LNCaP clone FGC (cell line): ENCODE measurements around the gene TNRC6A.
A peak's percentile ranks its signal among the peaks of the same experiment; 100 is the strongest.

Experiments
- DNase-seq: peaks from one replicate; pipeline ENCODE4 v3.0.0-alpha.2; 2011; ENCODE audit warnings: low read depth
- H3K4me3 ChIP-seq: 2 replicates; pipeline ENCODE4 v1.5.1; 2011; ENCODE audit warnings: mild to moderate bottlenecking, low read depth, low read length, control low read depth
- TF ChIP-seq, protein P1 (sequence below): IDR thresholded peaks from 2 replicates; pipeline ENCODE4 v1.5.1; 2012; ENCODE audit warnings: mild to moderate bottlenecking; ENCODE audit not compliant: control insufficient read depth, insufficient read depth; ENCODE audit errors: extremely low read depth

TNRC6A gene

DNA sequence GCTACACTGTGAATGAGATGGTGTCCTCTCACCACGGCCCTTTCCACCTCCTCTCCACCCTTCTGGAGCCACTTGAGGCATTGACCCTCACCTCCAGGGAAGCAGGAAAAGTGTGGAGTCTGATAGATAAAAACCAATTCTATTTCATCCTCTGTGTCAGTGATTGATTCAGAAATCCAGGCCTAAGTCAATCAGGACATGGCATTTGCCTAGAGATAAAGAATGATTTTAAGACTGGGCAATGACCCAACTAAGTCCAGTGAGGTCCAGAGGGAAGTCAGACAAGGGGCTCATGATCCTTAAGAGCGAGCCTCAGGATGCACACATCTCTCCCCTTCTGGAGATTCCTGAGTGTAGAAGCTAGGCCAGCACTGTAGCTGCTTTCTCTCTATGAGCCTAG, 41.1 kb upstream of the TNRC6A start:
- no peak for DNase-seq
- TF ChIP-seq, protein P1, sequence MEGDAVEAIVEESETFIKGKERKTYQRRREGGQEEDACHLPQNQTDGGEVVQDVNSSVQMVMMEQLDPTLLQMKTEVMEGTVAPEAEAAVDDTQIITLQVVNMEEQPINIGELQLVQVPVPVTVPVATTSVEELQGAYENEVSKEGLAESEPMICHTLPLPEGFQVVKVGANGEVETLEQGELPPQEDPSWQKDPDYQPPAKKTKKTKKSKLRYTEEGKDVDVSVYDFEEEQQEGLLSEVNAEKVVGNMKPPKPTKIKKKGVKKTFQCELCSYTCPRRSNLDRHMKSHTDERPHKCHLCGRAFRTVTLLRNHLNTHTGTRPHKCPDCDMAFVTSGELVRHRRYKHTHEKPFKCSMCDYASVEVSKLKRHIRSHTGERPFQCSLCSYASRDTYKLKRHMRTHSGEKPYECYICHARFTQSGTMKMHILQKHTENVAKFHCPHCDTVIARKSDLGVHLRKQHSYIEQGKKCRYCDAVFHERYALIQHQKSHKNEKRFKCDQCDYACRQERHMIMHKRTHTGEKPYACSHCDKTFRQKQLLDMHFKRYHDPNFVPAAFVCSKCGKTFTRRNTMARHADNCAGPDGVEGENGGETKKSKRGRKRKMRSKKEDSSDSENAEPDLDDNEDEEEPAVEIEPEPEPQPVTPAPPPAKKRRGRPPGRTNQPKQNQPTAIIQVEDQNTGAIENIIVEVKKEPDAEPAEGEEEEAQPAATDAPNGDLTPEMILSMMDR, result no peak
- H3K4me3 ChIP-seq, result no peak overlapping the region

DNA sequence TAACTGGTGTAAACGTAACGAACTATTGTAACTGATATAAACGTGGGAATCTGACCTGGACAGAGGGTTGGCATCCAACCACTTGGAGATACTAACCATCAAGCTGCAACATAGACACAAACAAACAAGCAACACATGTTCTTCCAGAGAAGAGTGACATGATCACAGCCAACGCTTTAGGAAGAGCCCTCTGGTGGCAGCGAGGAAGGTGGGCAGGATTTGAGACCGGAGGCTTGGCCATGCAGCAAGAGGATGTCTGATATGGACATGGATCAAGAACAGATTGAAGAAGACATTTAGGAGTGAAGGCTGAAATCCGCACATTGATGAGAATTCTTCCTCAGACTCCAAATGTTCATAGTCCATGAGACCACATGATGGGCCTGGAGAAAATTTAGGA, 40.3 kb upstream of the TNRC6A start:
- no peak overlapping the region for H3K4me3 ChIP-seq
- TF ChIP-seq, protein P1, result peak; percentile 57
- DNase-seq, result no peak

DNA sequence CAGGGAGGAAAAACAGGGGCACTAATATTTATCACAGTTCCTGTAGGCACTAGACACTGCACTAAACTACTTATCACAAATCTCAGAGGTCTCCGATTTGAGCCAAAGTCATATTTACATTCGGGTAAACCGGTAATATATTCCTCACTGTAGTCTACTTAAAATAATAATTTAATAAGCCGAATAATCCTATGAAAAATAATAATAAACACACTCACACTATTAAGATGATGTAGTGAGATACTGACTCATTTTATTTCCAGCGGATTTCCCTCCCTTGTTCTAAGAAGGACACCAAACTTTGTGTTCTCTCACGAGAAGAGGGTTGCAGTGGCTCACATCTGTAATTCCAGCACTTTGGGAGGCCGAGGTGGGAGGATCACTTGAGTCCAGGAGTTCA, 36.6 kb upstream of the TNRC6A start:
- TF ChIP-seq, protein P1, result no peak
- no peak for DNase-seq
- H3K4me3 ChIP-seq, result no peak overlapping the region

DNA sequence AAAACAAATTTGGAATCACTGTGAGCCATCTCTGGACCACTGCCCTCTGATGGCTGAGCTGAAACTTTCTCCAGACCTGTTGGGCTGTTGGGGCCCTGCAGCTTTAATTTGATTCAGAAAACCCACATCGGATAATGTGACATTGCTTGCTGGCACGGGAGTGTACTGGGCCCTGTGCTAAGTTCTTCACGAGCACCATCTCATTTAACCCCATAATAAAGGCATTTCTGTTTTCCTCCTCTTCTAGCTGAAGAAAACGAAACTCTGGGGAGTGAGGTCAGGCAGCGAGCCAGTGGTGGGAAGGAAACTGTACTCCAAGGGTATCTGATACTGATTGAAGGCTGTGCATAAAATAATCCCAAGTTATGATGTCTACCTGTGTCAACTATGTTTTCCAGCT, 34.5 kb upstream of the TNRC6A start:
- no peak for DNase-seq
- TF ChIP-seq, protein P1, result no peak
- no peak overlapping the region for H3K4me3 ChIP-seq

DNA sequence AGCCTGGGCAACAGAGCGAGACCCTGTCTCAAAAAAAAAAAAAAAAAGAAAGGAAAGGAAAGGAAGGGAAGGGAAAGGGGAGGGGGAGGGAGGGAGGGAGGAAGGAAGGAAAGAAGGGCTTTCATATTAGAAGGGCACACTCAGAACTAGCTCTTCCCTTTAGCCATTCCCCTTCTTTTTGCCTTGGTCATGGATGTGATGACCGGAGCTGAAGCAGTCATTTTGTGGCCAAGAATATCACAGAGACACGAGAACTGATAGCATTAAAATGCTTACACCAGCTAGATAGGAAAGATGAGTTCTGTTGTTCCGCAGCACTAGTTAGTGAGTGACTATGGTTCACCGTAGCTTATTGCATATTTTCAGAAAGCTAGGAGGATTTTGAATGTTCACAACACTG, 32.8 kb upstream of the TNRC6A start:
- H3K4me3 ChIP-seq, result no peak overlapping the region
- TF ChIP-seq, protein P1, result no peak
- DNase-seq, result no peak

DNA sequence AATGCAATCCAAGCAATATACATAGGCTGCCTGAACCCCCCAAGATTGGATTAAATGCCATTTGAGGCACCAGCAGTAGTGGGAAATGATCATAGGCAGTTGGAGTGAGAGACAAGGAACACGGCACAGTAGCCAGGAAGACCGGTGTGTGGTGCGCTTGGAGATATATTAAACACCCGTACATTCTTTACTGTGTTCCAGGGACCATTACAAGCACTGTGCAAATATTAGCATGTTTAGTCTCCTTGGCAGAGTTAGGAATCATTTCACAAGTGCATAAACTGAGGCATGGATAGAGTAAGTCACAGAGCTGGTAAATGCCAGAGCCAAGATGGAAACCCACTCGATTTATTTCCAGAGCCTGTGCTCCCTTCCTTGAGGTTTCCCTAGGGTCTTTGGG, 31.1 kb upstream of the TNRC6A start:
- no peak overlapping the region for H3K4me3 ChIP-seq
- DNase-seq, result no peak
- TF ChIP-seq, protein P1, result no peak

DNA sequence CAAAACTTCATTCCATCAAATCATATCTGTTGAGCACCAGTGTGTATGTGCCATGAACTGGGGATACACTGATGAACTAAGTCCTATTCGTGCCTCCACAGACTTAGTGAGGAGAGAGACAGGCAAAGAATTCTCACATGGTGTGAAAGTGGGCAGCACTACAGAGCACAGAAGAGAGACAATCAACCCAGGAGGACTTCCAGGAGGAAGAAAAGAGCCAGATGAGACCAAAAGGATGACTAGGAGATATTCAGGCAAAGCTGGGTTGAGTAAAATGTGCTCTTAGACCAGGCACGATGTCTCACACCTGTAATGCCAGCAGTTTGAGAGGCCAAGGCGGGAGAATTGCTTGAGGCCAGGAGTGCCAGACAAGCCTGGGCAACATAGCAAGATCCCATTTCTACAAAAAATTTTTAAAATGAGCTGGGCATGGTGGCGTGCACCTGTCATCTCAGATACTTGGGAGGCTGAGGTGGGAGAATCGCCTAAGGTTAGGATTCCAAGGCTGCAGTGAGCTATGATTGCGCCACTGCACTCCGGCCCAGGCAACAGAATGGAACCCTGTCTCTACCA, 30.2 kb upstream of the TNRC6A start:
- no peak for DNase-seq
- no peak overlapping the region for H3K4me3 ChIP-seq
- TF ChIP-seq, protein P1, result no peak
